ENCODE results near the gene SSRP1.
"Not testable (repeated sequence)": the region's sequence is repeated elsewhere in the genome, so short reads cannot be mapped to it uniquely, and the experiment has no call there.

The SSRP1 gene

DNA sequence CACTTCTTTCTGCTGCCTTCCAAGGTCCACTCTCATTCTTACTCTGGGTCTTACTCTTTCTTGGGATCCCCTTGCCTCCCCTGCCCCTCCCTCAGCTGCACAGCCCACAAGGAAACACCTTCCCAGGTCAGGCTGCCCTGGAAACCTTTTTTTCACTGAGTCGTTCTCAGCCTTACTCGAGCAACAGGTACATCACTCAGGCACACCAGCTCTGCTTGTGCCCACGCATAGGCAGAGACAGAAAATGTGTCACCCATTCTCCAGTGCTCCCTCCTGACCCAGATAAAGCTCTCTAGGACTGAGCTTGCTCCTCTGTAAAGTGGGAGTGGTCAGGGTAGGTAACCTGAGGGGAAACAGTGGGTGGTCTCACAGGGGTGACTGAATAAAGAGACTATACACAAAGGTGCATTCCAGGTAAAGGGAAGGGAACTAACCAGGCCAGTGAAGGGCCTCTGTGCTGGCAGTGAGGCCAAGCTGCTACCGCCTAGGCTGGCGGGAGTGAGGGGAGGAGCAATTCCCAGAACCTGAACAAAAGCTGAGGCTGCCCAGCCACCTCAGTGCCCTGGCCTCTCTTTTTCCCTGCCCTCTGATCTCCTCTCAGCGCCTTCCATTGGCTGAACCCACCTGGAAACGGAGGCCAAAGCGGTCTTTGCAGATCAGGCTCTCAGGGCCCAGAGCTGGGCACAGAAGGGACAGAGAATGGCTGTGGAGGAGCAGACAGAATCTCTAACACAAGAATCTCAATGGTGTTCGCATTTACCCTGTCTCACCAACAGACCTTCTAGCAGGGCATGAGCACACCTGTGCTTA is 29.4 kb upstream of the SSRP1 start:
- no peak overlapping the region for H3K27ac Mint-ChIP-seq
- H3K4me1 Mint-ChIP-seq (ENCODE audit: low read depth) = no peaks in the 10 kb centered on the region
- H3K9me3 Mint-ChIP-seq = no peaks in the 10 kb centered on the region
- H3K27me3 Mint-ChIP-seq = peaks cover 5% of the 10 kb centered on the region
- H3K4me3 Mint-ChIP-seq = no peak overlapping the region
- no peak for DNase-seq
- H3K36me3 Mint-ChIP-seq (ENCODE audit: low read depth) = no peaks in the 10 kb centered on the region

DNA sequence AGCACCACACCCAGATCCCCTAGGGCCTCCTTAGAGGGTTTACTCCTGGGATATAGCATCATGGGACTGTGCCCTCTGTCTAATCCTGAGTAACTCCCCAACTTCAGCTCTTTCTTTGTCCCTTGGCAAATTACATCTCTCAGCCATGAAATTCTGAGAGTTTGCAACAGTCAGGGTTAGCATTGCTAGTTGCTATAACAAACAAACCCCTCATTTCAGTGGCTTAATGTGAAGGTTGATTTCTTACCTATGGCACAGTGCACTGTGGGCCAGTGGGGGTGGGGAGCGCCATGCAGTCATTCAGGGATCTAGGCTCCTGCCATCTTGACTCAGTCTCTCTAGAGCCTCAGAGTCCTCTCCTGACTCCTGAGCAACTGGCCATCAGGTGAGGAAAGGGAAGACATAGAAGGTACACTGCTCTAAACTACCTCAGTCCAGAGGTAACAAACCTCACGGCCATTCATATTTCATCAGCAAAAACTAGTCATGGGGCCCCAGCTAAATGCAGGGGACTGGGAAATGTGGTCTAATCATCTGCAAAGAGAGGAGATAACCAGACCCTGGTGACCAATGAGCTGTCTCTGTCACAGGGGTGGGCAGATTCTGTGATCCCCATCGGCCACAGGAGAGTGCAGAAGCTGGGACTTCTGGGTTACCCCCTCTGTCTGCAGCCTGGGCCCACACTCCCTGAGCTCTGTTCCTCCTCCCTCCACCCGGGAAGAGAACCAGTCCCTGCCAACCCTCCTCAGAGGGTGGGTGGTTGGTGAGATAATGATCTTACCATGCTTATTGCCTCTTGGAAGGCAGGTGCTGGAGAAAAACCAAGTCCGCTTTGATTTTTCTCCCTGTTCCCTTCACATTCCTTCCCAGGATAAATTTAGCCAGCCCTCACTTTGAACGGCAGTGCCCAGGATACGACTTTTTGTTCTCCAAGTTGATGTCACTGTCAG is 27.7 kb upstream of the SSRP1 start:
- Mint-ChIP-seq H3K9me3 (no peaks in the 10 kb centered on the region), H3K27me3 (peaks cover 5% of the 10 kb centered on the region), H3K36me3 (ENCODE audit: low read depth) (no peaks in the 10 kb centered on the region), H3K4me3 (no peak overlapping the region), H3K27ac (no peak overlapping the region), H3K4me1 (ENCODE audit: low read depth) (no peaks in the 10 kb centered on the region)
- DNase-seq = no peak

DNA sequence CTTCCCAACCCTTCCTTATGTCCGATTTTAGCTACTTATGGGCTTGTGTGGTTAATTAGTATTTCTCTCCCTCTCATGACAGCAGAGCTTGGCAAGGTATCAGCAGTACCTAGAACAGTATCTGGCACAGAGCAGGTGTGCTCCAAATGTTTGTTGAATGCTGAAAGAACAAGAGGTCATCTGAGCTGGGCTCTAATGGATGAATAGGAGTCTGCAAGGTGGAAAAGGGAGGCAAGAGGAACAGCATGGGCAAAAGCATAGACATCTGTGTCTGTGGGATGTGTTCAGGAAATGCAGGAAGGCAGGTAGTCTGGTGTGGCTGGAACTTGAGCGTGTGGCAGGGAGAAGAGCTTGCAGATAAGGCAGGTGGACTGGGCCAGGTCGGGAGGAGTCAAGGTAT is 26.2 kb upstream of the SSRP1 start:
- peaks cover 5% of the 10 kb centered on the region for H3K27me3 Mint-ChIP-seq
- H3K9me3 Mint-ChIP-seq = no peaks in the 10 kb centered on the region
- H3K36me3 Mint-ChIP-seq (ENCODE audit: low read depth) = no peaks in the 10 kb centered on the region
- no peak for DNase-seq
- no peak overlapping the region for H3K4me3 Mint-ChIP-seq
- no peak overlapping the region for H3K27ac Mint-ChIP-seq
- H3K4me1 Mint-ChIP-seq (ENCODE audit: low read depth) = no peaks in the 10 kb centered on the region

DNA sequence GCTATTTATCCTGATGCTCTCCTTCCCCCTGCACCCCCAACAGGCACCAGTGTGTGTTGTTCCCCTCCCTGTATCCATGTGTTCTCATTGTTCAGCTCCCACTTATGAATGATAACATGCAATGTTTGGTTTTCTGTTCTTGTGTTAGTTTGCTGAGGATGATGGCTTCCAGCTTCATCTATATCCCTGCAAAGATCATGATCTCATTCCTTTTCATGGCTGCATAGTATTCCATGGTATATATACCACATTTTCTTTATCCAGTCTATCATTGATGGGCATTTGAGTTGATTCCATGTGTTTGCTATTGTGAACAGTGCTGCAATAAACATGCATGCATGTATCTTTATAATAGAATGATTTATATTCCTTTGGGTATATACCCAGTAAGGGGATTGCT is 25.7 kb upstream of the SSRP1 start:
- not testable (repeated sequence) for DNase-seq; H3K27me3 Mint-ChIP-seq; H3K4me1 Mint-ChIP-seq (ENCODE audit: low read depth); H3K9me3 Mint-ChIP-seq; H3K27ac Mint-ChIP-seq; H3K4me3 Mint-ChIP-seq; H3K36me3 Mint-ChIP-seq (ENCODE audit: low read depth)

- H3K4me1 Mint-ChIP-seq (ENCODE audit: low read depth) = no peaks in the 10 kb centered on the region
- H3K9me3 Mint-ChIP-seq = no peaks in the 10 kb centered on the region
- H3K27me3 Mint-ChIP-seq = peaks cover 9% of the 10 kb centered on the region
- H3K27ac Mint-ChIP-seq = no peak overlapping the region
- DNase-seq = no peak
- no peaks in the 10 kb centered on the region for H3K36me3 Mint-ChIP-seq (ENCODE audit: low read depth)
- H3K4me3 Mint-ChIP-seq = no peak overlapping the region
These were observed 25.3 kb upstream of the SSRP1 start for GRCh38 chr11:57360991-57361390.

GRCh38 chr11:57359896-57360690 is 24.4 kb upstream of the SSRP1 start:
- peaks cover 9% of the 10 kb centered on the region for H3K27me3 Mint-ChIP-seq
- H3K9me3 Mint-ChIP-seq = no peaks in the 10 kb centered on the region
- no peak for DNase-seq
- H3K27ac Mint-ChIP-seq = no peak overlapping the region
- H3K36me3 Mint-ChIP-seq (ENCODE audit: low read depth) = no peaks in the 10 kb centered on the region
- no peaks in the 10 kb centered on the region for H3K4me1 Mint-ChIP-seq (ENCODE audit: low read depth)
- no peak overlapping the region for H3K4me3 Mint-ChIP-seq

DNA sequence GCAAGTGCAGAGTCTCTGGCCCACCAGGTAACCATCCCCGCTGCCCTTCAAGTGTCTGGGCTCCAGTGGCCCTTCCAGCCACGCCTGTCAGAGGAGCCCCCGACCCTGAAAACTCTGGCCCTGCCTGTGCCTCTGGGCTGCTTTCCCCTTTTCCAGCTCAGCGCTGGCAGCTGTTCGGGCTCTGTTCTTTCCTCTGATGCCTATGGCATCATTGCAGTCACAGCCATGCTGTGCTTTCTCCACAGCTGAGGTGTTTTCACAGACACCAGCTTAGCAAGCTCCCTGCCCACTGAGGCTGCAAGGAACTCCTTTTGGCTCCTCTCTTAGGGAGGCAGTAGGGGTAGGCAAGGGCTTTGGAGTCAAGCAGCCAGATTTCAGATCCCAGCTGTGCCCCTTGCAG is 23.7 kb upstream of the SSRP1 start:
- H3K27ac Mint-ChIP-seq = no peak overlapping the region

GRCh38 chr11:57358991-57359390 is 23.3 kb upstream of the SSRP1 start:
- Mint-ChIP-seq H3K27ac (no peak overlapping the region), H3K9me3 (no peaks in the 10 kb centered on the region)

More for the DNA sequence above, 23.7 kb upstream of the SSRP1 start:
- no peaks in the 10 kb centered on the region for H3K4me1 Mint-ChIP-seq (ENCODE audit: low read depth)
- no peaks in the 10 kb centered on the region for H3K36me3 Mint-ChIP-seq (ENCODE audit: low read depth)
- peaks cover 14% of the 10 kb centered on the region for H3K27me3 Mint-ChIP-seq
- no peak for DNase-seq
- no peaks in the 10 kb centered on the region for H3K9me3 Mint-ChIP-seq
- H3K4me3 Mint-ChIP-seq = no peak overlapping the region

DNA sequence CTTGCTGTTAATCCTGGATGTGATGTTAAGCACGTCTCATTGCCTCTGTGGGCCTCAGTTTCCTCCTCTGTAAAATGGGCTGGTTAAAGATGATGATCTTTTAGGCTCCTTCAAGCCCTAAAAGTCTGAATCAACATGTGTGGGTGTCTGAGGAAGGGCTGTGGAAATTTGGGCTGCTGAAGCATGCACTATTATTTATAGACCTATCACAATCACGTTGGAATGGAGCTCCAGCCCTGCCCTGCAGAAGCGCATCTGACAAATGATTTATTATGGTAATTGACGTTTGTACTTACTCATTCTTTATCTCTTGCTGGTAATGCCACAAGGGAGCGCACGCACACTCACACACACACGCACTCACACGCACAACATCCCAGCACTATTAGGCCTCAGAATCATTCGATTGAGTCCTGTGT is 22.9 kb upstream of the SSRP1 start:
- Mint-ChIP-seq H3K4me3 (no peak overlapping the region), H3K27ac (no peak overlapping the region), H3K4me1 (ENCODE audit: low read depth) (no peaks in the 10 kb centered on the region), H3K36me3 (ENCODE audit: low read depth) (no peaks in the 10 kb centered on the region), H3K9me3 (no peaks in the 10 kb centered on the region), H3K27me3 (peaks cover 15% of the 10 kb centered on the region)
- DNase-seq = no peak

More at GRCh38 chr11:57358991-57359390, 23.3 kb upstream of the SSRP1 start:
- no peak overlapping the region for H3K4me3 Mint-ChIP-seq
- H3K4me1 Mint-ChIP-seq (ENCODE audit: low read depth) = no peaks in the 10 kb centered on the region
- DNase-seq = no peak
- no peaks in the 10 kb centered on the region for H3K36me3 Mint-ChIP-seq (ENCODE audit: low read depth)
- H3K27me3 Mint-ChIP-seq = peaks cover 15% of the 10 kb centered on the region

- H3K27me3 Mint-ChIP-seq = peaks cover 10% of the 10 kb centered on the region
- no peaks in the 10 kb centered on the region for H3K36me3 Mint-ChIP-seq (ENCODE audit: low read depth)
- DNase-seq = no peak
- no peak overlapping the region for H3K27ac Mint-ChIP-seq
- H3K4me3 Mint-ChIP-seq = no peak overlapping the region
- H3K4me1 Mint-ChIP-seq (ENCODE audit: low read depth) = no peaks in the 10 kb centered on the region
- H3K9me3 Mint-ChIP-seq = no peaks in the 10 kb centered on the region
These were observed 22.2 kb upstream of the SSRP1 start for GRCh38 chr11:57357856-57358255.

- no peak for DNase-seq
- Mint-ChIP-seq H3K4me3 (no peak overlapping the region), H3K9me3 (no peaks in the 10 kb centered on the region), H3K27me3 (peaks cover 10% of the 10 kb centered on the region), H3K4me1 (ENCODE audit: low read depth) (no peaks in the 10 kb centered on the region), H3K27ac (no peak overlapping the region), H3K36me3 (ENCODE audit: low read depth) (no peaks in the 10 kb centered on the region)
These were observed 21.6 kb upstream of the SSRP1 start for GRCh38 chr11:57357310-57357709.

GRCh38 chr11:57356268-57356667 is 20.6 kb upstream of the SSRP1 start:
- Mint-ChIP-seq H3K4me1 (ENCODE audit: low read depth) (no peaks in the 10 kb centered on the region), H3K9me3 (peaks cover 4% of the 10 kb centered on the region), H3K27me3 (peaks cover 10% of the 10 kb centered on the region), H3K4me3 (no peak overlapping the region), H3K36me3 (ENCODE audit: low read depth) (no peaks in the 10 kb centered on the region), H3K27ac (no peak overlapping the region)
- no peak for DNase-seq

DNA sequence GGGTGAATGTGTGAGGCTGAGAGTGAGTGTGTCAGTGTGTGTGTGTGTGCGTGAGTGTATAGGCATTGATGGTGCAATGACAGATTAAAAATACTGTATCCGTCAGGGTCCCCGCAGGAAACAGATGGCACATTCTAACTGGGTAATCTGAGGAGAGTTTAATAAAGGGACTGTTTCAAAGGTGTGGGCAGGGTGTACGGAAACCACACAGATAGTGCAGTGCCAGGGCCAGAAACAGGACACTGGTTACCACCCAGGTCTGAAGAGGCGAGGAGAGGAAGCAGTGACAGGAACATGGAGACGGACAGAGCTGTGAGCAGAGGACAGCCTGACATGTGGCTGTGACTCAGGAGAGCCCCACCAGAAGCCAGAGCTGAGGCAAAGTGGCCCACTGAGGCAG is 19.0 kb upstream of the SSRP1 start:
- Mint-ChIP-seq H3K9me3 (peaks cover 5% of the 10 kb centered on the region), H3K36me3 (ENCODE audit: low read depth) (no peaks in the 10 kb centered on the region), H3K4me1 (ENCODE audit: low read depth) (peaks cover 3% of the 10 kb centered on the region), H3K27me3 (peaks cover 10% of the 10 kb centered on the region), H3K27ac (no peak overlapping the region), H3K4me3 (no peak overlapping the region)
- no peak for DNase-seq

DNA sequence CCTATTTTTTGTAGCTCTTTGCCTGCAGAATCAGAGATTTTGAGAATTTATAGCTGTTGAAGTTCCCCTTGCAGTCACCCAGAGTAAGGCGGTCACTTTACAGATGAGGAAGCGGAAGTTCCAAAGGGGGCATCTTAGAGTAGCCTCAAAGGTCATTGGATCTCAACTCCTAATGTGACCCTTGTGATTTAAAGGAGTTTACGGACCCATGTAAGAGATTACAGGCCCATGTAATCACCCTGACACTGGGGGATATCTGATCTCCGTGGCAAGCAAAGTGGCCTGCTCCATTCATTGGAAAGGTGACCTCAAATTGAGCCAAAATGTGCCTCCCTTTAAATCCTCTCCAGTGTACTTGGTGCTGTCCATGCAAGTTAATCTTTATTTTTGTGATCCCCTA is 18.2 kb upstream of the SSRP1 start:
- H3K9me3 Mint-ChIP-seq = peaks cover 5% of the 10 kb centered on the region
- no peak overlapping the region for H3K27ac Mint-ChIP-seq
- H3K4me1 Mint-ChIP-seq (ENCODE audit: low read depth) = peaks cover 4% of the 10 kb centered on the region
- no peak overlapping the region for H3K4me3 Mint-ChIP-seq
- DNase-seq = no peak
- peaks cover 10% of the 10 kb centered on the region for H3K27me3 Mint-ChIP-seq
- H3K36me3 Mint-ChIP-seq (ENCODE audit: low read depth) = no peaks in the 10 kb centered on the region

Data from activated T-cell treated with anti-CD3 and anti-CD28 coated beads, Interleukin-2, amount 50 U/mL, for 24 hours (primary cell).